HG02610 (cell line): ENCODE data around the gene ZC3H10.
"Not testable (repeated sequence)": the region's sequence is repeated elsewhere in the genome, so short reads cannot be mapped to it uniquely, and the experiment has no call there.

ENCODE experiments used
- ATAC-seq: cut with Tn5 transposase; IDR thresholded peaks from one replicate; pipeline ENCODE4 v1.9.1; 2021; ENCODE audit warnings: mild to moderate bottlenecking, moderate library complexity; ENCODE audit not compliant: unreplicated experiment

The ZC3H10 gene

GRCh38 chr12:56102683-56103065 lies 15.4 kb upstream of the ZC3H10 start:
- ATAC-seq: no peak

GRCh38 chr12:56103066-56103711 lies 14.9 kb upstream of the ZC3H10 start:
- no peak for ATAC-seq

GRCh38 chr12:56103823-56104108 lies 14.3 kb upstream of the ZC3H10 start:
- no peak for ATAC-seq

- peak; percentile 94 for ATAC-seq
Measured at GRCh38 chr12:56104109-56104814, 13.8 kb upstream of the ZC3H10 start, which contains the start of gene PA2G4. Gene PA2G4 (plus strand): TSS chr12:56104559. CDS start chr12:56104738, 179 bp downstream.

DNA sequence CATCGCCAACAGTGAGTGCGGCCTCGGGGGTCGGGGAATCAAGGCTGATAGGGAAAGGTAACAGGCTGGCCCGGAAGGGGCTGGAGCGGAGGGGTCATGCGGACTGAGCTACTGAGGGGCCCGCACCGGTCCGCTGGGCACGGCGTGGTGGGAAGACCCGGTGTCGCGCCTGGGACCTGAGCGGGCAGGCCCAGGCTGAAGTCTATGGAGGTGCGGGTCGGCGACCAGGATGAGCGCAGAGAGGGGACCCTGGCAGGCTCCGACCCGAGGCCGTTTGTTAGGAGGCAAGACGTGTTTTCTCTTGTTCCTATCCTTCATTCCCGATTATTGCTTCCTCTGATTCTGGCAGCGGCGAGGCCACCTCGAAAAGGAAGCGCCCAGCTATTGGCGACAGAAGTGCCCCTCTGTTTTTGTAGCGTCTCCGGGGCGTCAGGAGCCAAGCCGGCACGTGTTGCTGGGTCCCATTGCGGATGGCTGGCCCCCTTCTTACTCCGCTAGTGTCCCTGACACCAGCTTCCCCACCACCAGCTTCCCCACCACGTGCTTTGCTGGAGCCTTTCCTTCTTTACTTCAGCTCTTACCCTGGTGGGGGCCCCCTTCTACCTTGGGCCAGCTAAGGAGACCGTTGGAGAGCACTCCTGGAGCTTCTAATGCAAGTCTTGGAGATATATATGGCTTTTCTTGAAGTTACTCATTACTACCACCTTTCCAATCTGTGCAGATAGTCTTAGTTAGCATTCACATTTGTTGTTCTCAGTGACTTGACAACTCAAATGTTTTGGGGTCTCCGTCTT lies 13.1 kb upstream of the ZC3H10 start:
- peak; percentile 9 for ATAC-seq

DNA sequence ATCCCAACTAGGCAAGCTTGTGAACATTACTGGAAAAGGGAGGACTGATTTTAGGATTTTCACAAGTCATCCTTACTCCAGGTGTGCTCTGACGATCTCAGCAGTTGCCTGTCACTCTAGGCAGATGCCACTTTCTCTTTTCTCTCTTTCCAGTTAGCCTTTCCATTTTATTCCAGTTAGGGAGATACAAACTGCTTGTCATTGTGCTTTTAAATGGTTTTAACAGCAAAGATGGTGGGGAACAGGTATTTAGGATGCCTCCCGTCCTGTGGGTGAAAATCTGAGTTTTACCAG lies 12.5 kb upstream of the ZC3H10 start:
- no peak for ATAC-seq

DNA sequence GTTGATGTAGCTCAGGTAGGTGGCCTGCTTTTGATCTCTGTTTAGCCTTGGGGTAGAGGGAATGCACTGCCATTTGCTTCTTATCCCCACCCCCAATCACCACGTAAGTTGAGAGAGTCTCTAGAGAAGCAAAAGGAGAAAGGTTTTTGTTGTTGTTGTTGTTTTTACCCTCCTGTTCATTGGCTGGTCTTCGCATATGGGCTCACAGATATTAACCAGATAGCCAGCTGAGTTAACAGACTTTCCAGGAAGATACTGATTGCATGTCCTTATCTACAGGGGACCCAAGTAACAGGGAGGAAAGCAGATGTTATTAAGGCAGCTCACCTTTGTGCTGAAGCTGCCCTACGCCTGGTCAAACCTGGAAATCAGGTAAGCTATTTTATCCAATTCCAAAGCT lies 10.8 kb upstream of the ZC3H10 start:
- ATAC-seq: no peak

DNA sequence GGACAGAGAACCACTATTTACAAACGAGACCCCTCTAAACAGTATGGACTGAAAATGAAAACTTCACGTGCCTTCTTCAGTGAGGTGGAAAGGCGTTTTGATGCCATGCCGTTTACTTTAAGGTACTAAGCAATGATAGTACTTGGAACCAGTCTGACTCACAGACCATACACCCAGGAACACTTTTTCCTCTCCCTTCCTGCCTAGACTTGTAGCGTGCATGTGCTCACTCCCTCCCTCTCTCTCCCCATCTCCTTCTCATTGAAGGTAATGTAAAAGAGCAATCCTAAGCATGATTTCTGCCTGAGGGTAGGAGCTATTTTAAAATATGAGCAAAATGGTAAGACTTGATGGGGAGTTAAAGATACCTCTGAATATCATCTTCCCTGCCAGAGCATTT lies 7.5 kb upstream of the ZC3H10 start:
- ATAC-seq: no peak

DNA sequence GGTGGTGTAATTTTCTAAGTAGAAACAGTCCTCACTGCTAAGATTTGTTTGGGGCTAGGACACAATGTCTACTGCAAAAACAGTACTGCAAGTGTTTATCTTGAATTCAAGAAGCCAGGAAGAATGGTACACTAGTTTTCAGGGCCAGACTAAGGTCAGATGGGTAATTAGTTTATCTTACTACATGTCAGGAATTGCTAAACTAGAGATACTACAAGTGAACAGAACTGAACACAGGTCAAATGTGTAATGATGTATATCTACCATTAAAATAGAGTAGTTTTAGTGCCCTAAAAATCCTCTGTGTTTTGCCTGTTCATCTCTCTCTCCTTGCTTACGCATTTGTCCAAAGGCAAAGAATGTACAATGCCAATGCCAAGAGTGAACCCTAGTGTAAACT lies 4.0 kb upstream of the ZC3H10 start:
- no peak for ATAC-seq

- ATAC-seq: no peak
Measured at GRCh38 chr12:56115329-56115728, 2.7 kb upstream of the ZC3H10 start.

DNA sequence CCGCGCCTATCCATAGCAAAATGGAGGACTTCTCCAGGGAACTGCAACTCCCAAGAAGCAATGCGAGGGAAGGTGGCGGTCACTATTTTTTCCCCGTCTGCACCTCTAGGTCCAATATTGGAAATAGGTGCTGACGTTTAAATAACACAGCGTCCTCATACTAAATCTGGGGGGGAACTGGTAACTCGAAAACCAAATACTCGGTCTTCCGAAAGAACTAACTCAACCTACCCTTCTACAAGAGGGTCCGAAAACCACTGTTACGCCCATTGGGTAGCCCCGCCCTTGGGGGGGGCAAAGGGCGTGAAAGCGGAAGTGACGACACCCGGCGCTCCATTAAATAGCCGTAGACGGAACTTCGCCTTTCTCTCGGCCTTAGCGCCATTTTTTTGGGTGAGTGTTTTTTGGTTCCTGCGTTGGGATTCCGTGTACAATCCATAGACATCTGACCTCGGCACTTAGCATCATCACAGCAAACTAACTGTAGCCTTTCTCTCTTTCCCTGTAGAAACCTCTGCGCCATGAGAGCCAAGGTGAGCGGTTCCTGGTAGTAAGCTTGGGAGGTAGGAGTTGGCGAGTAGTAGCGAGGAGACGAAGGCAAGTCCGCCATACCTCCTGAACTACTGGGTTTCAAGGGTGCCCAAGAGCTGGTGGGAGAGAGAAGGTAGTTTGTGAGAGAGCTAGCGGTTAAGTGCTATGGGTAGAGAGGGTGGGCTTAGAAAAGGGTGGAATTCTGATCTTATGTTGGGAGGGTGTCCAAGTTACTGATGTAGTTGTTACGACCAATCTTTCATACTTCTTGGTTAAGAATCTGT lies 1.6 kb upstream of the ZC3H10 start, which contains the start of gene RPL41:
TSS of gene RPL41 (plus strand) at position 367 of the 815 bp plus-strand sequence.
- ATAC-seq: peak; percentile 43

- ATAC-seq: not testable (repeated sequence)
Measured at GRCh38 chr12:56117082-56117706, 872 bp upstream of the ZC3H10 start.

DNA sequence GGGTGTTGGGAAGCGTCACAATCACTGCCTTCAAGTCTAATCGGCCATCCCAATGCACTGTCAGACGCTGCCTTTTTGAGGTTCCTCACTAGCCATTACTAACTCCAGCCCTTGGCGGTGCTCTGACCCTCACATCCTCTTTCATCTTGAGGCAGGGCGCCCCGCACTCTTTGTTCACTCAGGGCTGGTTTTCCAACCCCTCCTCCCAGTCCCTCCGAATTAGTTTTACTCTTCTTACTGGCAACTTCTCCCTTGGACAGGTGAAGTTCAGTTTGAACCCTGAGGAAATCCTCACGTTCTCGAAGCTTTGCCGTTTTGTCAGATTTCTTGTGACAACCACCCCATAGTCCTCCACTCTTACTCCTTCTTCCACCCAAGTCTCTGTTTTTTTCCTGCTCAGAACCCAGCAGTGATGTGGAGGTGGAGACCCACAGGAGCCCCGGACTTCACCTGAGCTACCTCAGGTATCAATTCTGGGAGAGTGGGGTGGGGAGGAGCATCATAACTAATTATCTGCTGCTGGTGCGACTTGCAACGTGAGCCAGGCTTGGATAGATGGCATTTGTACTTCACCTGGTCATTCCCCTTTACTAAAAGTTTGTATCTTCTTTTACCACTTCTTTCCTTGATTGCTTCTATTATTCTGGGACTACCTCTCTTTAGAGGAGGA lies 757 bp downstream of the ZC3H10 start:
- peak; percentile 2 for ATAC-seq

- ATAC-seq: no peak
Measured at GRCh38 chr12:56119361-56119796, 1.3 kb downstream of the ZC3H10 start.

DNA sequence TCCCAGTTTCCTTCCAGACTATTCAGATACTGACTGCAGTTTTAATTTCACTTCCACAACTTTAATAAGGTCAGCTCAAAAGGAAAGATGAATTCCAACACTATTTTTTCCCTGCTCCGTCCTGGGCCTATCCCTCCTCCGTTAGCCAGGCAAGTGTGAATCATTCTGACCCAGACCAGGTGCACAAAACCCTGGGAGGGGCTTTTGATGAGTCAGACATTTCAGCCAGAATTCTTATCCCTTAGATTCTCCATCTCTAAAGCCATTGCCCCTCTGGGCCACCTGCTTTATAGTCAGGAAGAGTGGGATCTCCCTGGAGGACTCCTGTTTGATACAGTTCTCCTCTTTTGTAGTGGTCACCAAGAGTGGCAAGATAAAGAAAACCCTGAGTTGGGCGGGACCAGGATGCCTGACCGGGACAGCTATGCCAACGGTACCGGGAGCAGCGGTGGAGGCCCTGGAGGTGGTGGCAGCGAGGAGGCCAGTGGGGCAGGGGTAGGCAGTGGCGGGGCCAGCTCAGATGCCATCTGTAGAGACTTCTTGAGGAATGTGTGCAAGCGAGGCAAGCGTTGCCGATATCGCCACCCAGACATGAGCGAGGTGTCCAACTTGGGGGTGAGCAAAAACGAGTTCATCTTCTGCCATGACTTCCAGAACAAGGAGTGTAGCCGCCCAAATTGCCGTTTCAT lies 2.2 kb downstream of the ZC3H10 start:
- no peak for ATAC-seq

- no peak for ATAC-seq
Measured at GRCh38 chr12:56121204-56121870, 3.3 kb downstream of the ZC3H10 start.

DNA sequence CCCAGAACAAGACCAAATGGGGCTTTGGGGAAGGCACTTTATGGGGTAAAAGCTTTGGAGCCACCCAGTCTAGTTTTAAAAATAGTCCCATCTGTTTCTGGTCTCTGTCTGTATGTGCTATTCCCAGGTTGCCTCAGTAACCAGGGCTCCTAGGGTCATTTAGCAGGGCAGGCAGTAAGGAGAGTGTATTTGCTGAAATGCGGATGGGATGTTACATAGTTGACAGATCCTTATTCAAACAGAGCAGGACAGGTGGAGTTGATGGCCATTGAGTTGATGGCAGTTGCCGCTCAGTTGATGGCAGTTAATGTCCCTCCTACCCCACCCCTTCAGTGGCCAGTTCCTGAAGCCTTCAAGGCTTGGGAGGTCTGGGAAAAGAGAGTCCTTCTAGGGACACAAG lies 4.6 kb downstream of the ZC3H10 start:
- ATAC-seq: no peak

- no peak for ATAC-seq
Measured at GRCh38 chr12:56124133-56124532, 6.1 kb downstream of the ZC3H10 start.

DNA sequence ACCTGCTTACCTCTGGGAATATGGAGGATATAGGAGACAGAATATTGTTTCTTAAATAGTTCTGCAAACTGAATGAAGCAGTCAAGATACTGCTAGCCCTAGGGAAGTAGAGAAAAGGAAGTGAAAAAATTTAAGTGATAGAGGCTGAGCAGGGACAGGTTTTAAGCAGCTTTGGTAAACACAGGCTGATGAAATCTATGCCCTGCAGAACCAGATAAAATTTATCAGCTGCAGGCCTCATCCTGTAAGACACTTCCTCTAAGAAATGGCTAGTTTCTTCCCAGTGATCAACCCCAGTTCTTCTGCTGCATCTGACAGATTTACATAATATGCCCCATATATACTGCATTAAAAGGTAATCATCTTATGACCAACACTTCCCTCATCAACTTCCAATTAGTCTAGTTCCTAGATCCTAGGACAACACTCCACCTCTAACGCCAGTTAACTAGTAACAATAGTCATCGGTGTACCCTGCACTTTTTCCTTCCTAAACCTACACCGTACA lies 8.7 kb downstream of the ZC3H10 start:
- no peak for ATAC-seq
